ENCODE measurements around the gene TTC23.

TTC23 gene

DNA sequence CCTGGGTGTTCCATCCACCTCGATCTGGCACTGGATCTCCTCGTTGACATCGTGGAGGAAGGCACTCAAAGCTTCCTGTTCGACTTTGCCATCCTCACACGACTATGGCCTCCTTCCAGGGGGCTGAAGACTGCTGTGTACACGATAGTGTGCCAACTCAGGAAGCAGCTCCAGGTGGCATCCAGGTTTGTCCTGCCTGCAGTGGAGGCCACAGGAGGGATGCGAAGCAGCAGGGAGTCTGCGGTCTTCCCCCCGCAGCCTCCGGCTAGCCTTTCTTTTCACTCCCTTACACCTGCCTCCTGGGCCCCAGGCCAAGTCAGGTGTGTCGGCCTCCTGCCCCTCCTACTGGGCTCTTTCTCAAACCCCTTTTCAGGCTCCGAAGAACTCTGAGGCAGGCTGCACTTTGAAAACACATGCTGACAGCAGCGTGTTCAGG lies 112.3 kb downstream of the TTC23 start:
- no peak overlapping the region for H3K4me3 Mint-ChIP-seq
- DNase-seq = no peak
- H3K27me3 Mint-ChIP-seq = no peaks in the 10 kb centered on the region
- ATAC-seq (replicated peaks) = no peak
- no peaks in the 10 kb centered on the region for H3K36me3 Mint-ChIP-seq
- no peaks in the 10 kb centered on the region for H3K9me3 Mint-ChIP-seq
- peak overlapping the region; percentile 37 for H3K27ac Mint-ChIP-seq
- H3K4me1 Mint-ChIP-seq = no peaks in the 10 kb centered on the region

DNA sequence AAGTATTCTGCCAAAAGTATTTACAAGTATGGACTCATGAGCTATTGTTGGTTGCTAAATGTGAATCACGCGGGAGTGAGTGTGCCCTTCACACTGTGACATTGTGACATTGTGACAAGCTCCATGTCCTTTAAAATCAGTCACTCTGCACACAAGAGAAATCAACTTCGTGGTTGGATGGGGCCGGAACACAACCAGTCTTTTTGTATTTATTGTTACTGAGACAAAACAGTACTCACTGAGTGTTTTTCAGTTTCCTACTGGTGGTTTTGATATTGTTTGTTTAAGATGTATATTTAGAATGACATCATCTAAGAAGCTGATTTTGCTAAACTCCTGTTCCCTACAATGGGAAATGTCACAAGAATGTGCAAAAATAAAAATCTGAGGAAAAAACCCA lies 114.2 kb downstream of the TTC23 start:
- Mint-ChIP-seq H3K4me1 (no peaks in the 10 kb centered on the region), H3K36me3 (no peaks in the 10 kb centered on the region), H3K9me3 (no peaks in the 10 kb centered on the region), H3K4me3 (no peak overlapping the region), H3K27me3 (no peaks in the 10 kb centered on the region), H3K27ac (no peak overlapping the region)
- ATAC-seq (replicated peaks) = no peak
- DNase-seq = no peak

DNA sequence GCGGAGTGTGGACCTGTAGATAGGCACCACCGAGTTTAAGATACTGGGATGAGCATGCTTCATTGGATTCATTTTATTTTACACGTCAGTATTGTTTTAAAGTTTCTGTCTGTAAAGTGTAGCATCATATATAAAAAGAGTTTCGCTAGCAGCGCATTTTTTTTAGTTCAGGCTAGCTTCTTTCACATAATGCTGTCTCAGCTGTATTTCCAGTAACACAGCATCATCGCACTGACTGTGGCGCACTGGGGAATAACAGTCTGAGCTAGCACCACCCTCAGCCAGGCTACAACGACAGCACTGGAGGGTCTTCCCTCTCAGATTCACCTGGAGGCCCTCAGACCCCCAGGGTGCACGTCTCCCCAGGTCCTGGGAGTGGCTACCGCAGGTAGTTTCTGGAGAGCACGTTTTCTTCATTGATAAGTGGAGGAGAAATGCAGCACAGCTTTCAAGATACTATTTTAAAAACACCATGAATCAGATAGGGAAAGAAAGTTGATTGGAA lies 115.0 kb downstream of the TTC23 start:
- no peak overlapping the region for H3K27ac Mint-ChIP-seq
- no peaks in the 10 kb centered on the region for H3K9me3 Mint-ChIP-seq
- peaks cover 0 to 3% of the 10 kb centered on the region in 2 donors for H3K4me1 Mint-ChIP-seq
- ATAC-seq (replicated peaks) = no peak
- no peak overlapping the region for H3K4me3 Mint-ChIP-seq
- no peaks in the 10 kb centered on the region for H3K27me3 Mint-ChIP-seq
- no peaks in the 10 kb centered on the region for H3K36me3 Mint-ChIP-seq
- no peak for DNase-seq

- DNase-seq (no peak), ATAC-seq (replicated peaks) (no peak)
- H3K27ac Mint-ChIP-seq = no peak overlapping the region
- no peak overlapping the region for H3K4me3 Mint-ChIP-seq
- no peaks in the 10 kb centered on the region for H3K9me3 Mint-ChIP-seq
- no peaks in the 10 kb centered on the region for H3K36me3 Mint-ChIP-seq
- H3K4me1 Mint-ChIP-seq = peaks cover 0 to 3% of the 10 kb centered on the region in 2 donors
- no peaks in the 10 kb centered on the region for H3K27me3 Mint-ChIP-seq
Observed at GRCh38 chr15:99132634-99133287, 116.6 kb downstream of the TTC23 start.

- DNase-seq (no peak), ATAC-seq (replicated peaks) (no peak)
- Mint-ChIP-seq H3K9me3 (no peaks in the 10 kb centered on the region), H3K27ac (no peak overlapping the region), H3K4me1 (peaks cover 0 to 3% of the 10 kb centered on the region in 2 donors), H3K27me3 (no peaks in the 10 kb centered on the region), H3K4me3 (no peak overlapping the region), H3K36me3 (no peaks in the 10 kb centered on the region)
Observed at GRCh38 chr15:99132122-99132521, 117.3 kb downstream of the TTC23 start.

DNA sequence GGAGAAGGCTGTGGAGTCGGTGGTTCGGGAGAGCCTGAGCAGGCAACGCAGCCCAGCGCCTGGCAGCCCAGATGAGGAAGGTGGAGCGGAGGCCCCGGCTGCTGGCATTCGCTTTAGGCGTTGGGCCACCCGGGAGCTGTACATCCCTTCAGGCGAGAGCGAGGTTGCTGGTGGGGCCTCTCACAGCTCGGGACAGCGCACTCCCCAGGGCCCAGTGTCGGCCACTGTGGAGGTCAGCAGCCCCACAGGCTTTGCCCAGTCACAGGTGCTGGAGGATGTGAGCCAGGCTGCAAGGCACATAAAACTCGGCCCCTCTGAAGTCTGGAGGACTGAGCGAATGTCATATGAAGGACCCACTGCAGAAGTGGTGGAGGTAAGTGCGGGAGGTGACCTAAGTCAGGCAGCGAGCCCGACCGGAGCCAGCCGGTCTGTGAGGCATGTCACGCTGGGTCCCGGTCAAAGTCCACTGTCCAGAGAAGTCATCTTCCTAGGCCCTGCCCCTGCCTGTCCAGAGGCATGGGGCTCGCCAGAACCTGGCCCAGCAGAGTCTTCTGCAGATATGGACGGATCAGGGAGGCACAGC lies 117.8 kb downstream of the TTC23 start:
- no peak for DNase-seq
- H3K4me1 Mint-ChIP-seq = peaks cover 0 to 3% of the 10 kb centered on the region in 2 donors
- no peak for ATAC-seq (replicated peaks)
- no peaks in the 10 kb centered on the region for H3K9me3 Mint-ChIP-seq
- H3K27me3 Mint-ChIP-seq = no peaks in the 10 kb centered on the region
- H3K36me3 Mint-ChIP-seq = no peaks in the 10 kb centered on the region
- H3K27ac Mint-ChIP-seq = no peak overlapping the region
- no peak overlapping the region for H3K4me3 Mint-ChIP-seq

DNA sequence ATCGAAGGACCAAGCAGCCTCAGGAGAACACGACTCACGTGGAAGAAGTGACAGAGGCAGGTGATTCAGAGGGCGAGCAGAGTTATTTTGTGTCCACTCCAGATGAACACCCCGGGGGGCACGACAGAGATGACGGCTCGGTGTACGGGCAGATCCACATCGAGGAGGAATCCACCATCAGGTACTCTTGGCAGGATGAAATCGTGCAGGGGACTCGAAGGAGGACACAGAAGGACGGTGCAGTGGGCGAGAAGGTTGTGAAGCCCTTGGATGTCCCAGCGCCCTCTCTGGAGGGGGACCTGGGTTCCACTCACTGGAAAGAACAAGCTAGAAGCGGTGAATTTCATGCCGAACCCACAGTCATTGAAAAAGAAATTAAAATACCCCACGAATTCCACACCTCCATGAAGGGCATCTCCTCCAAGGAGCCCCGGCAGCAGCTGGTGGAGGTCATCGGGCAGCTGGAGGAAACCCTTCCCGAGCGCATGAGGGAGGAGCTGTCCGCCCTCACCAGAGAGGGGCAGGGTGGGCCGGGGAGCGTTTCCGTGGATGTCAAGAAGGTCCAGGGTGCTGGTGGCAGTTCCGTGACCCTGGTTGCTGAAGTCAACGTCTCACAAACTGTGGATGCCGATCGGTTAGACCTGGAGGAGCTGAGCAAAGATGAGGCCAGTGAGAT lies 118.5 kb downstream of the TTC23 start:
- DNase-seq (no peak), ATAC-seq (replicated peaks) (no peak)
- Mint-ChIP-seq H3K27ac (no peak overlapping the region), H3K36me3 (no peaks in the 10 kb centered on the region), H3K4me1 (peaks cover 0 to 3% of the 10 kb centered on the region in 2 donors), H3K4me3 (no peak overlapping the region), H3K27me3 (no peaks in the 10 kb centered on the region), H3K9me3 (no peaks in the 10 kb centered on the region)

GRCh38 chr15:99130314-99130713 lies 119.1 kb downstream of the TTC23 start:
- no peak for DNase-seq
- Mint-ChIP-seq H3K9me3 (no peaks in the 10 kb centered on the region), H3K27ac (no peak overlapping the region), H3K27me3 (no peaks in the 10 kb centered on the region), H3K4me1 (peaks cover 0 to 3% of the 10 kb centered on the region in 2 donors), H3K36me3 (no peaks in the 10 kb centered on the region), H3K4me3 (no peak overlapping the region)
- ATAC-seq (replicated peaks) = no peak

DNA sequence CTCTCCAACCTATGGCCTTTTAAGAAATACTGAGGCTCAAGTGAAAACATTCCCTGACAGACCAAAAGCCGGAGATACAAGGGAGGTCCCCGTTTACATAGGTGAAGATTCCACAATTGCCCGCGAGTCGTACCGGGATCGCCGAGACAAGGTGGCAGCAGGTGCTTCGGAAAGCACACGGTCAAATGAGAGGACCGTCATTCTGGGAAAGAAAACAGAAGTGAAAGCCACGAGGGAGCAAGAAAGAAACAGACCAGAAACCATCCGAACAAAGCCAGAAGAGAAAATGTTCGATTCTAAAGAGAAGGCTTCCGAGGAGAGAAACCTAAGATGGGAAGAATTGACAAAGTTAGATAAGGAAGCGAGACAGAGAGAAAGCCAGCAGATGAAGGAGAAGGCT lies 119.7 kb downstream of the TTC23 start:
- no peak overlapping the region for H3K4me3 Mint-ChIP-seq
- no peak for DNase-seq
- ATAC-seq (replicated peaks) = no peak
- no peaks in the 10 kb centered on the region for H3K27me3 Mint-ChIP-seq
- no peak overlapping the region for H3K27ac Mint-ChIP-seq
- no peaks in the 10 kb centered on the region for H3K9me3 Mint-ChIP-seq
- peaks cover 0 to 3% of the 10 kb centered on the region in 2 donors for H3K4me1 Mint-ChIP-seq
- H3K36me3 Mint-ChIP-seq = no peaks in the 10 kb centered on the region

GRCh38 chr15:99128411-99128810 lies 121.0 kb downstream of the TTC23 start:
- Mint-ChIP-seq H3K4me3 (no peak overlapping the region), H3K27ac (no peak overlapping the region), H3K27me3 (peaks cover 0 to 2% of the 10 kb centered on the region in 2 donors), H3K9me3 (no peaks in the 10 kb centered on the region), H3K4me1 (peaks cover 3 to 11% of the 10 kb centered on the region in 2 donors), H3K36me3 (no peaks in the 10 kb centered on the region)
- DNase-seq = no peak
- no peak for ATAC-seq (replicated peaks)

DNA sequence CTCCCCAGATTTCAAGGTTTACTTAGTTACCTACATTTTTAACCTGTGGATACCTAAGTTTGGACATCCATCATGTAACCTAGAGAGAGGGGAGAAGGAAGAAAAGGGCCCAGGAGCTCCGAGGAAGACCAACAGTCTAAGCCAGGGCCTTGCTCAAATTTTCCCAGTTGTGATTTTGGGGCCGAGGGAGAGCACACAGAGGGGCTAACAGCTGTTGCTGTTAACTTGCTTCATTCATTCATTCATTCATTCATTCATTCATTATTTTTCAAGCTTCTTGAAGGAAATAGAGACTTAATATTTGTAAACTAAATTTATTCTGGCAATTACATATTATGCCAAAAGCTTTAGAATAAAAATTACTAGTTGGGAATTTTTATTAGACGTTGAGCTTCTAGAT lies 121.6 kb downstream of the TTC23 start:
- Mint-ChIP-seq H3K27ac (no peak overlapping the region), H3K27me3 (peaks cover 0 to 7% of the 10 kb centered on the region in 2 donors), H3K9me3 (no peaks in the 10 kb centered on the region), H3K36me3 (no peaks in the 10 kb centered on the region), H3K4me1 (peaks cover 3 to 13% of the 10 kb centered on the region in 2 donors), H3K4me3 (no peak overlapping the region)
- ATAC-seq (replicated peaks) = no peak
- DNase-seq = no peak

- peaks cover 0 to 7% of the 10 kb centered on the region in 2 donors for H3K27me3 Mint-ChIP-seq
- no peak for DNase-seq
- no peak for ATAC-seq (replicated peaks)
- H3K9me3 Mint-ChIP-seq = no peaks in the 10 kb centered on the region
- no peak overlapping the region for H3K27ac Mint-ChIP-seq
- no peak overlapping the region for H3K4me3 Mint-ChIP-seq
- H3K36me3 Mint-ChIP-seq = no peaks in the 10 kb centered on the region
- H3K4me1 Mint-ChIP-seq = peaks cover 3 to 13% of the 10 kb centered on the region in 2 donors
Observed at GRCh38 chr15:99126930-99127329, 122.5 kb downstream of the TTC23 start.

GRCh38 chr15:99126131-99126588 lies 123.2 kb downstream of the TTC23 start:
- Mint-ChIP-seq H3K9me3 (no peaks in the 10 kb centered on the region), H3K36me3 (no peaks in the 10 kb centered on the region), H3K4me3 (no peak overlapping the region), H3K4me1 (peaks cover 3 to 13% of the 10 kb centered on the region in 2 donors), H3K27ac (no peak overlapping the region), H3K27me3 (peaks cover 0 to 10% of the 10 kb centered on the region in 2 donors)
- ATAC-seq (replicated peaks) (no peak), DNase-seq (no peak)

DNA sequence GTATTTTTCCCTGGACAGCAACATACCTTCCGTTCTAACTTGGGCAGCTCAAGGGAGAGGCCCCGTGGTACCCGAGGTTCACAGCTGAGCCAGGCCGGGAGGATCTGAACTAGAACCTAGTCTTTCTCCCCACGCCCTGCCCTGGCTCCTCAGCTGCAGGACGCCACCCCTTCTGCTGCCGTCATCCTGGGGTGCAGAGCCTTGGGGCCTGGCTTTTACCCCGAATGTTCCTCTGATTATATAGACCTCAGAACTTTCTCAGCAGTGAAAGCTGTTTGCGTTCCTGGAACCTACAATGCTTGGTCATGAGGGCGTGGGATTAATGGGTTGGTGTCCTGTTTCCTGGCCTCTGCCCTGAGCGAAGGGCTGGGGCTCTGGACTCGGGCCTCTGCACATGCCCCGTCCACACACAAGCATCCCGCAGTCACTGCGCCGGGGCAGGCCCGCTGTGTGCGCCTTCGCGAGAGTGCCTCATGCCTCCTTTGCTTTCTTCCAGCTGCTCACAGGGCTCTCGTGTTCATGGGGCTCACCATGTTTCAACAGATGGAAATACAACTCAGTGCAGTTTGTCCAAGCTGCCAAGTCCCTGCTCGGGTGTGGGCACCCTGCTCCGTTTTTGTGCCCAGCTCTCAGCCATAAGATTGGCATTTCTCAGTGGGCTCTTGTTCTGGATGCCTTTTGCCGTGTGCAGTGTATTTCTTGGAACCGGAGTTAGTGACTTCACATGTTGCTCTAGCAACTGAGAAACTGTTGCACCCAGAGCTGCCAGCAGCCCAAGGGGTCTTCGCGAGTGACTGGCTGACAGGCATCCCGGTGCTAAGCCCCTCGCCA lies 124.1 kb downstream of the TTC23 start:
- DNase-seq = no peak
- Mint-ChIP-seq H3K4me3 (no peak overlapping the region), H3K27me3 (peaks cover 0 to 14% of the 10 kb centered on the region in 2 donors), H3K9me3 (no peaks in the 10 kb centered on the region), H3K4me1 (peaks cover 3 to 13% of the 10 kb centered on the region in 2 donors), H3K27ac (no peak overlapping the region), H3K36me3 (no peaks in the 10 kb centered on the region)
- no peak for ATAC-seq (replicated peaks)

All from stimulated activated naive B cell treated with anti-CD40 and anti-IgM and Interleukin-4, amounts not matched to agents 10 μg/mL and 1 μg/mL and 100 μg/mL, for 72 hours (primary cell).